Adrenal gland (tissue), 5 donors: ENCODE data around the gene PLD5.

ENCODE experiments used
- CTCF ChIP-seq, 6 experiments: fragments of 450-650 bp in 4 of 6; fragments of 200-600 bp in 2 of 6; sonication (generic) in 1 of 6; IDR thresholded peaks; 1 replicate in 5 of 6; 2 replicates in 1 of 6; pipeline versions ENCODE4 v1.5.1 to v1.8.0; 2016 to 2021; ENCODE audit warnings: antibody characterized with exemption in 6 of 6, mild to moderate bottlenecking in 2 of 6, moderate library complexity in 1 of 6
- POLR2A ChIP-seq, 2 donors: fragments of 450-650 bp; IDR thresholded peaks; one replicate each; pipeline ENCODE4 v1.6.1; 2017; ENCODE audit warnings: antibody characterized with exemption in 2 of 2, mild to moderate bottlenecking in 2 of 2, moderate library complexity in 1 of 2
- donor health status: DM: no; HTN: no; CAD: no.

GRCh38 chr1:242506724-242507123 lies 17.8 kb downstream of the PLD5 start:
- no peak for TF ChIP-seq CTCF (IDR thresholded peaks at IDR 0.05)
- no peak for TF ChIP-seq POLR2A (IDR thresholded peaks at IDR 0.05)
